NOMO-1 treated with DMSO at 0.1 percent for 48 hours (cell line): Measurements from ENCODE around the gene GATA5.
"Not testable (repeated sequence)": the region's sequence is repeated elsewhere in the genome, so short reads cannot be mapped to it uniquely, and the experiment has no call there.

ENCODE experiments used
- DNase-seq: peaks from one replicate; lab custom pipeline; 2025; ENCODE audit not compliant: unreplicated experiment; lab: John Stamatoyannopoulos, UW

The GATA5 gene

GRCh38 chr20:62505337-62506045 is 29.7 kb upstream of the GATA5 start:
- no peak for DNase-seq

DNA sequence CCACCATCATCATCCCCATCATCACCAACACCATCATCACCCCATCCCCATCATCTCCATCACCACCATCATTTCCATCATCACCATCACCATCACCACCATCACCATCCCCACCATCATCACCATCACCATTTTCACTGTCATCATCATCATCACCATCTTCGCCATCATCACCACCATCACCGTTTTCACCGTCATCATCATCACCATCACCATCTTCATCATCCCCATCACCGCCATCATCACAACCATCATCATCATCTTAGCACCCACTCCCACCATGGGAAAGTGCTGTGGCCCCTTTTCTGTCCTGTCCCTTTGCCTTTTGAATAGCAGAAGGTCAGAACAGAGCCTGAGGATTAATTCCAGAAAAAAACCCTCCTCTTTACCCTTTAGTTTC is 28.5 kb upstream of the GATA5 start:
- no peak for DNase-seq

GRCh38 chr20:62503401-62504178 is 27.8 kb upstream of the GATA5 start:
- DNase-seq: no peak

DNA sequence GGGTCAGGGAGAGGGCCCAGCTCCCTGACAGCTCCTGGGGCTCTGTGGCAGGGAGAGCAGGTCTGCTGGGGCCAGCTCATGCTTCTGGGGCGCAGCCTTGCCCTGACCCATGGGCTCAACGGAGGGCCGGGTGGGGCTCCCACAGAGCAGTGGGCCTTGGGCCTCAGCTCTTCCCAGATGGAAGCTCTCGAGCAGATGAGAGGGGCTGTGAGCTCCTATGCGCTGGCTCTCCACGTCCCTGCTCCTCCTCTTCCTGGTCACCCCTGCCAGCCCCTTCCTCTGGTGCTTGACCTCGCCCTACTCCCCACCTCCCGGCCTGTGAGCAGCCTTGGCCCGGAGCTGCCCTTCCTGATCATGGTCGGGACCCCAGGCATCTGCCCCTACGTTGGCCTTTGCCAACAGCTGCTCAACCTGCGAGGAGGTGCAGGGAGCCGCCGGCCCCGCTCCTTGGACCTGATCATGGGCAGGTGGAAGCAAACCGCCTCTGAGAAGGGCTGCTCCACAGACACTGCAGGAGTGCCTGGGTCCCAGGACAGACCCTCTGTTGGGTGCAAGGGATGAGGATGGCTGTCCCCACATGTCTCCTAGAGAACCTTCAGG is 26.8 kb upstream of the GATA5 start:
- no peak for DNase-seq

- DNase-seq: peak; percentile 68
Measured at GRCh38 chr20:62501801-62502495, 26.2 kb upstream of the GATA5 start.

GRCh38 chr20:62500237-62500864 is 24.6 kb upstream of the GATA5 start:
- DNase-seq: peak; percentile 32

GRCh38 chr20:62499758-62500236 is 24.0 kb upstream of the GATA5 start:
- DNase-seq: no peak

DNA sequence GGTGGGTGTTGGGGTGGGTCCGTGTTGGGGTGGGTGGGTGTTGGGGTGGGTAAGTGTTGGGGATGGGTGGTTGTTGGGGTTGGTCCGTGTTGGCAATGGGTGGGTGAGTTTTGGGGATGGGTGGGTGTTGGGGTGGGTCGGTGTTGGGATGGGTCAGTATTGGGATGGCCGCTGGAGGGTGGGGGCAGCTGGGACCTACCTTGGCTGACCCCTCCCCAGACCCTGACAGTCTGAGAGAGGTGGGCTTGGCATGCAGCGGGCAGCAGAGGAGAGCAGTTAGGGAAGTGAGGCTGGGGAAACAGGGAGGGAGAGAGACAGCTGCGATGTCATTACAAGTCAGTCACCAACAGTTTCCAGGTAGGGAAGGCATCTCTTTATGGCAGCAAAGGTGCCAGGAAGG is 23.1 kb upstream of the GATA5 start:
- DNase-seq: no peak

DNA sequence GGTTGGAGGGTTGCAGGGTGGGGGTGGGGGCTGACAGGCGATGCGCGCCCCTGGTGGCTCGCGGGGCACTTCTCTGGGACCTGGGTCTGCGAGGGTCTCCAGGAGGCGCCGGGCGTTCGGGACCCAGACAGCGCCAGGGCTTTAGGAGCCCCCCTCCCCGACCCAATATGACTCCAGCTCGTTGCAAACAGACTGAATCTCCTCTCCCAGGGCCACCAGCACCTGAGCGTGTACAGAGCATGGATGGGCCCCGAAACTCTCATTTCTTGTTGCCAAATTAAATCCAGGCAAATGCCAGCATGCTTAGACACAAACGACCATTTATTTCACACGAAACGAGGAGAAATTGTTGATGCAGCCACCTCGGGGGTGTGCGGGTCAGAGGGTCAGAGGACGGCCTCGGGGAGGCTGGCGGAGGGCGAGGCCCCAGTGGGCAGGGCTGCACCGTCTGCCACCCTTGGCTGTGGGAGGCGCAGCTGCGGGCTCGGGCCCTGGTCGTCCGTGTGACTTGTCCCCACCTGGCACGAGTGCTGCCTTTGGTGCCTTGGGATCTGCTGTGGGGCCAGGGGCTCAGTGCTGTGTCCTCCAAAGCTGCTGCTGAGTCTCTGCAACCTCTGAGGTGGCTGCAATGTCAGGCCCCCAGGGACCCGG is 20.9 kb upstream of the GATA5 start:
- no peak for DNase-seq

GRCh38 chr20:62495749-62496567 is 20.2 kb upstream of the GATA5 start:
- DNase-seq: no peak

DNA sequence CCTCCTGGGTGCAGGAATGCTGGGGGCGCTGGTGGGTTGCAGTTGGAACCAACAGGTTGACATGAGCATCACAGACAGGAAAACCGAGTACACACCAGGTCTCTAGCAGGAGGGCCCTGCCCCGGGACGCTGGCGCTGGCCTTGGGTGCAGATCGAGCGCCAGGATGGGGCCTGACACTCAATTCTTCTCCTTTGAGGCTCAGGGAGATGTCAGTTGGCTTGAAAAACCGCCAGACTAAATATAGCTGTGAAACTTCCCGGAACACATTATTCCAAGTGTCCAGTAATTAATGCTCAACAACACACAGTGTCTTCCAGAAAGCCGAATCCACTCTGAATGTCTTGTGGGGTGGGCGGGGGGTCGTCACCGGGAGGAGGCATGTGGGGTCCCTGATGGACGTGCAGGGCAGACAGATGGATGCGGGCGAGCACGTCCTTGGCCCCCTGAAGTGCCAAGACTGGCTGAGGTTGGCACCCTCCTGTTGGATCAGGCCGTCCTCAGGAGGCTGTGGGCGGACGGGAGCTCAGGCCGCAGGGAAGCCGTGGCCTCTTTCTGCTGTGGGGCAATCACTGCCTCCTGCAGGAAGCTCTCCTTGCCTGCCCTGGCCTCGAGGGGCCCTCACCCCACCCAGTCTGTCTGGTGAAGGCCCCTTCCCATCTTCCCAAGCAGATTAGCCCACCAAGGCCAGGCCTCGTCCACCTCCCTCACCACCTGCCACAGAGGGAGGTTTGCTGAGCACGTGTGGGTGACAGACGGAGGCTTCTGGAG is 19.4 kb upstream of the GATA5 start:
- DNase-seq: no peak

DNA sequence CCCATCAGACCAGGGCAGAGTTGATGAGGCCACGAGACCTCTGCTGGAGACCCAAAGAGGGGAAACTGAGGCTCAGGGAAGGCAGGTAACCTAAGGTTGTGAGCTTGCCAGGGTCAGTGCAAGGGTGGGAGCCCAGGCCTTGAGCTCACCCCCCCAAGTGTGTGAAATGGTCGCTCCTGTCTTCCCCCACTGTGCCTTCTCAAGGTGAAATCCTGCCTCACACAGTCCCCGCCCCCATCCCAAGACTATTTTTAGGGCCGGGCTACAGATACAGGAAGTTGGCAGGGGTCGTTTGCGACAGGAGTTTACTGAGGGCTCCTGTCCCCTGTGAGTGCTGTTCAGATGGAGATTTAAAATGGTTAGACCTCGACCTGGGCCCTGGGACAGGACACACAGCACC is 18.7 kb upstream of the GATA5 start:
- DNase-seq: peak; percentile 65

- no peak for DNase-seq
Measured at GRCh38 chr20:62493886-62494285, 18.1 kb upstream of the GATA5 start.

GRCh38 chr20:62493253-62493885 is 17.6 kb upstream of the GATA5 start:
- DNase-seq: no peak

- DNase-seq: no peak
Measured at GRCh38 chr20:62492711-62493110, 16.9 kb upstream of the GATA5 start.

DNA sequence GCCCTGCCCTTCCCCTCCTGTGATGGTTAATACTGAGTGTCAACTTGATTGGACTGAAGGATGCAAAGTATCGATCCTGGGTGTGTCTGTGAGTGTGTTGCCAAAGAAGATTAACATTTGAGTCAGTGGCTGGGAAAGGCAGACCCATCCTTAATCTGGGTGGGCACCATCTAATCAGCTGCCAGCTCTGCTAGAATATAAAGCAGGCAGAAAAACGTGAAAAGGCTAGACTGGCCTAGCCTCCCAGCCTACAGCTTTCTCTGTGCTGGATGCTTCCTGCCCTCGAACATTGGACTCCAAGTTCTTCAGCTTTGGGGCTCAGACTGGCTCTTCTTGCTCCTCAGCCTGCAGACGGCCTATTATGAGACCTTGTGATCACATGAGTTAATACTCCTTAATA is 15.0 kb upstream of the GATA5 start:
- not testable (repeated sequence) for DNase-seq

DNA sequence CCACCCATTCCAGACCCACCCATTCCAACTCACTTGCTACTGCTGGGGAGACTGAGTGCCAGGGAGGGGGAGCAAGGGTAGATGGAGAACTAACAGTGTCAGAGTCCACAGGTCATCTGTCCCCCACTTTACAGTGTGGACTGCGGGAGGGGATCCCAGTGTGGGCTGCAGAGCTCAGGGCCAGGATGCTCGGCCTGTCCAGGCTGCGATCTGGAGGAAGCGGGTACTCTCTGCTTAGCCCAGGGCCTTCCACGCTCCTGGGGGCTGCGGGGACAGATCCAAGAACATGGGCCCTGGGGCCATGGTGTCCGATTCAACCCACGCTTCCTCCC is 14.1 kb upstream of the GATA5 start:
- DNase-seq: no peak

DNA sequence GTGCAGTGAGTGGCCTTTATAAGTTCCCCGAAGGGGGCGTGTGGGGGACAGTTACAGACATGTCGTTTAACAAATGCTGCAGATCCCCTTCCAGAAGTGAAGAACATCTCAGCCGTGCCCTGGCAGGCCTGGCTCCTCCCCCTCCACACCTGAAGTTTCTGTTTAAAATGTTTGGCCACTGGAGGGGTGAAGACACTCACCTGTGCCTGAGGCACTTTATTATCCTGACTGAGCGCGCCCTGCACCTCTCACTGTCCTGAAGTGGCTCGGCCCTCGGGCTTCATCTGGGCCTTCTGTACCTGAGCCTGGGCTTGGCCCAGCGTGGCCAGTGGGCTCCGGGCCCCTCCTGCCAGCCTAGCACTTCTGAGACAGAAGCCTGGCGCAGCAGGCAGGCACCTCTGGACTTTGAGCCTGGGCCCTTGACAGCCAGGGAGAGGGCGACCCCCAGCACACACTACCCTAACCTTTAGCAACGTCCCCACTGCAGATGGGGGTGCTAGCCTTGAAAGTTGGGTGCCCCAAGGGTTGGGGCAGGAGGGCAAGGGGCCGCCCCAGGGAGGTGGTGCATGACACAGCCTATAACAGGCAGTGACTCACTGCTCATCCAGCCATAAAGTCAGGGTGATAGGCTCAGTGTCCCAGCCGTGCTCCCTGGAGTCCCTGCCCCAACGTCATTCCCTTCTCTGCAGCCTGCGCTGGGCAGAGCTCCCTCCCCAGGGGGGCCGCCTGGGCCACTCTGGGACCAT is 13.6 kb upstream of the GATA5 start:
- DNase-seq: no peak
